ENCODE measurements around the gene C1orf21. TPM values are rescaled to one million over a fixed set of nuclear protein-coding genes. Genes with fewer than 3 reads are reported as not detected.

Gene C1orf21
- total and polyA plus RNA-seq, 2 donors (not counting 3 experiments of a cell fraction or from before 2014, with no cell fraction given): 0.79 to 8.5 TPM

DNA sequence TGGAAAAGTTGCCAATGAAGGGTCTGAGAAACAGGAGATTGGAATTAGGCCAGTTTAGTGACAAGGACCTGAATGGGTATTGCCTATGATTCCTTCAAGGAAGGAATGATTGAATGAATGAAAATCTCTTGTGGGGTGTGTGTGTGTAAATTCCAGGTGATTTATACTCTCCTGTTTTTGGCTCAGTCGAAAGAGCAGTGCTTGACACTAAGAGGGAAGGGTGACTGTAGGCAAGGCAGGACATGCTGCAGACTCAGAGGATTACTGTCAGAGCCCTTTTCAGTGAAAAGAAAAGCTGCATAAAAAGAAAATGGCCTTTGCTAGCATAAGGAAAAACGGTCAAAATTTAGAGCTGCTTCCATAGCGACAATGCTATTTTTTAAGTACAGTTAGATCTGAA is 30.1 kb downstream of the C1orf21 start:
- CTCF ChIA-PET: interaction anchor here (1.7 kb wide), 1 partner anchor 75 kb away, joined by 4 read pairs; no protein-coding TSS in a partner anchor
- H3K36me3 ChIP-seq (ENCODE audit: control insufficient read depth in 2 of 2, extremely low read depth in 1 of 2, insufficient read depth in 2 of 2, low read length in 2 of 2): no peaks in the 10 kb centered on the region
- H3K4me3 ChIP-seq (replicated peaks in 1 of 3; ENCODE audit: insufficient read depth in 1 of 3, low read depth in 1 of 3, low read length in 3 of 3): no peak overlapping the region
- TF ChIP-seq GATA2 (IDR thresholded peaks at IDR 0.05; ENCODE audit: insufficient read depth, insufficient read length, low read depth, low read length) (no peak), JUN (IDR thresholded peaks at IDR 0.05; ENCODE audit: borderline replicate concordance, insufficient read depth, insufficient read length, low read depth) (no peak)
- H3K79me2 ChIP-seq (ENCODE audit: control insufficient read depth, insufficient read depth, low read length): no peaks in the 10 kb centered on the region
- dilution Hi-C loops (cut with MboI; ENCODE audit: extremely low pct_ligation_motif_present, low sequenced_read_pairs): no loop called here
- H3K27me3 ChIP-seq (ENCODE audit: control insufficient read depth in 2 of 2, insufficient read depth in 2 of 2, low read length in 2 of 2): no peaks in the 10 kb centered on the region
- H3K4me1 ChIP-seq (ENCODE audit: control insufficient read depth, extremely low read depth, insufficient read depth, low read length): no peaks in the 10 kb centered on the region
- intact Hi-C loops (cut with micrococcal nuclease): no loop called here
- DNase-seq (ENCODE audit: low read depth, low spot score) (no peak), FAIRE-seq (no peak)
- no peak overlapping the region for H3K9ac ChIP-seq (replicated peaks; ENCODE audit: extremely low read depth, insufficient read depth, low read length)
- H2AFZ ChIP-seq (ENCODE audit: low read depth, low read length): no peak overlapping the region
- POLR2A ChIA-PET: no interaction called here
- H3K27ac ChIP-seq (ENCODE audit: insufficient read depth, low read depth, low read length): no peak overlapping the region
- no TSS peak for BruUV-seq (replicated peaks)
- no peak overlapping the region for H3K4me2 ChIP-seq (ENCODE audit: insufficient read depth, low read length)
- no peaks in the 10 kb centered on the region for H4K20me1 ChIP-seq (replicated peaks; ENCODE audit: control insufficient read depth, extremely low read depth, insufficient read depth, low read length)
- no peaks in the 10 kb centered on the region for H3K9me3 ChIP-seq (replicated peaks; ENCODE audit: control insufficient read depth, insufficient read depth, low read length)
- no peaks in the 10 kb centered on the region for H3K9me1 ChIP-seq (replicated peaks; ENCODE audit: control insufficient read depth, extremely low read depth, insufficient read depth, low read length)

DNA sequence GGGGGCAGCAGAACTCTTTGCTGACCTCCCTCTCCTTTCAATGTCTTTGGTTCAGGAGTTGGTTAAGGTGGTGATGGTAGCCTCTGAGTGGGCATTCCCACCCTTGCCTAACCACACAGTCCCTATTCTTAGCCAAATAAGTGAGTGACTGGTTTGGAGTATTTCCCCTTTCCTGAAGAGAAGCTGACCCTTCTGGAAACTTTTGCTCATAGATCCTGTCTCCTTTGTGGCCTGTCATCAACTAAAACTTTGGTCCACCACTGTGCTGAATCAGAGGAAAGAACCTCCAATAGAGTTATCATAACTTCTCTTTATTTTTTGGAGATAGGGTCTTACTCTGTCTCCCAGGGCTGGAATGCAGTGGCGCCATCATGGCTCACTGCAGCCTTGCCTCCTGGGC is 31.1 kb downstream of the C1orf21 start:
- H3K27me3 ChIP-seq (ENCODE audit: control insufficient read depth in 2 of 2, insufficient read depth in 2 of 2, low read length in 2 of 2): no peaks in the 10 kb centered on the region
- H3K4me3 ChIP-seq (replicated peaks in 1 of 3; ENCODE audit: insufficient read depth in 1 of 3, low read depth in 1 of 3, low read length in 3 of 3): no peak overlapping the region
- H3K36me3 ChIP-seq (ENCODE audit: control insufficient read depth in 2 of 2, extremely low read depth in 1 of 2, insufficient read depth in 2 of 2, low read length in 2 of 2): no peaks in the 10 kb centered on the region
- H3K9ac ChIP-seq (replicated peaks; ENCODE audit: extremely low read depth, insufficient read depth, low read length): no peak overlapping the region
- no peaks in the 10 kb centered on the region for H3K4me1 ChIP-seq (ENCODE audit: control insufficient read depth, extremely low read depth, insufficient read depth, low read length)
- dilution Hi-C loops (cut with MboI; ENCODE audit: extremely low pct_ligation_motif_present, low sequenced_read_pairs) (no loop called here), intact Hi-C loops (cut with micrococcal nuclease) (no loop called here)
- H3K27ac ChIP-seq (ENCODE audit: insufficient read depth, low read depth, low read length): no peak overlapping the region
- DNase-seq (ENCODE audit: low read depth, low spot score) (no peak), FAIRE-seq (no peak)
- no TSS peak for BruUV-seq (replicated peaks)
- no peaks in the 10 kb centered on the region for H4K20me1 ChIP-seq (replicated peaks; ENCODE audit: control insufficient read depth, extremely low read depth, insufficient read depth, low read length)
- H3K9me1 ChIP-seq (replicated peaks; ENCODE audit: control insufficient read depth, extremely low read depth, insufficient read depth, low read length): no peaks in the 10 kb centered on the region
- no peak overlapping the region for H3K4me2 ChIP-seq (ENCODE audit: insufficient read depth, low read length)
- ChIA-PET POLR2A (no interaction called here), CTCF (no interaction called here)
- no peak overlapping the region for H2AFZ ChIP-seq (ENCODE audit: low read depth, low read length)
- H3K79me2 ChIP-seq (ENCODE audit: control insufficient read depth, insufficient read depth, low read length): no peaks in the 10 kb centered on the region
- TF ChIP-seq POLR2AphosphoS5 (IDR thresholded peaks at IDR 0.05; ENCODE audit: insufficient read depth, low read depth, low read length) (no peak), FOS (IDR thresholded peaks at IDR 0.05; ENCODE audit: borderline replicate concordance, insufficient read depth, low read length) (no peak), JUN (IDR thresholded peaks at IDR 0.05; ENCODE audit: borderline replicate concordance, insufficient read depth, insufficient read length, low read depth) (no peak), MYC (IDR thresholded peaks at IDR 0.05; ENCODE audit: low read depth, low read length) (no peak), GATA2 (IDR thresholded peaks at IDR 0.05; ENCODE audit: insufficient read depth, insufficient read length, low read depth, low read length) (no peak), POLR2A (IDR thresholded peaks at IDR 0.05; ENCODE audit: low read depth, low read length) (no peak), EZH2 (IDR thresholded peaks at IDR 0.05; ENCODE audit: borderline replicate concordance, low read depth, low read length, severe bottlenecking) (no peak)
- TF ChIP-seq, protein P1, sequence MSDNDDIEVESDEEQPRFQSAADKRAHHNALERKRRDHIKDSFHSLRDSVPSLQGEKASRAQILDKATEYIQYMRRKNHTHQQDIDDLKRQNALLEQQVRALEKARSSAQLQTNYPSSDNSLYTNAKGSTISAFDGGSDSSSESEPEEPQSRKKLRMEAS (IDR thresholded peaks at IDR 0.05; ENCODE audit: insufficient read depth, insufficient read length): no peak
- TF ChIP-seq, protein P2, sequence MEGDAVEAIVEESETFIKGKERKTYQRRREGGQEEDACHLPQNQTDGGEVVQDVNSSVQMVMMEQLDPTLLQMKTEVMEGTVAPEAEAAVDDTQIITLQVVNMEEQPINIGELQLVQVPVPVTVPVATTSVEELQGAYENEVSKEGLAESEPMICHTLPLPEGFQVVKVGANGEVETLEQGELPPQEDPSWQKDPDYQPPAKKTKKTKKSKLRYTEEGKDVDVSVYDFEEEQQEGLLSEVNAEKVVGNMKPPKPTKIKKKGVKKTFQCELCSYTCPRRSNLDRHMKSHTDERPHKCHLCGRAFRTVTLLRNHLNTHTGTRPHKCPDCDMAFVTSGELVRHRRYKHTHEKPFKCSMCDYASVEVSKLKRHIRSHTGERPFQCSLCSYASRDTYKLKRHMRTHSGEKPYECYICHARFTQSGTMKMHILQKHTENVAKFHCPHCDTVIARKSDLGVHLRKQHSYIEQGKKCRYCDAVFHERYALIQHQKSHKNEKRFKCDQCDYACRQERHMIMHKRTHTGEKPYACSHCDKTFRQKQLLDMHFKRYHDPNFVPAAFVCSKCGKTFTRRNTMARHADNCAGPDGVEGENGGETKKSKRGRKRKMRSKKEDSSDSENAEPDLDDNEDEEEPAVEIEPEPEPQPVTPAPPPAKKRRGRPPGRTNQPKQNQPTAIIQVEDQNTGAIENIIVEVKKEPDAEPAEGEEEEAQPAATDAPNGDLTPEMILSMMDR (IDR thresholded peaks at IDR 0.05; ENCODE audit: extremely low read depth in 1 of 2, insufficient read depth in 1 of 2, low read depth in 1 of 2, low read length in 2 of 2): no peak
- no peaks in the 10 kb centered on the region for H3K9me3 ChIP-seq (replicated peaks; ENCODE audit: control insufficient read depth, insufficient read depth, low read length)
